ENCODE measurements around the gene NOS1AP.

DNA sequence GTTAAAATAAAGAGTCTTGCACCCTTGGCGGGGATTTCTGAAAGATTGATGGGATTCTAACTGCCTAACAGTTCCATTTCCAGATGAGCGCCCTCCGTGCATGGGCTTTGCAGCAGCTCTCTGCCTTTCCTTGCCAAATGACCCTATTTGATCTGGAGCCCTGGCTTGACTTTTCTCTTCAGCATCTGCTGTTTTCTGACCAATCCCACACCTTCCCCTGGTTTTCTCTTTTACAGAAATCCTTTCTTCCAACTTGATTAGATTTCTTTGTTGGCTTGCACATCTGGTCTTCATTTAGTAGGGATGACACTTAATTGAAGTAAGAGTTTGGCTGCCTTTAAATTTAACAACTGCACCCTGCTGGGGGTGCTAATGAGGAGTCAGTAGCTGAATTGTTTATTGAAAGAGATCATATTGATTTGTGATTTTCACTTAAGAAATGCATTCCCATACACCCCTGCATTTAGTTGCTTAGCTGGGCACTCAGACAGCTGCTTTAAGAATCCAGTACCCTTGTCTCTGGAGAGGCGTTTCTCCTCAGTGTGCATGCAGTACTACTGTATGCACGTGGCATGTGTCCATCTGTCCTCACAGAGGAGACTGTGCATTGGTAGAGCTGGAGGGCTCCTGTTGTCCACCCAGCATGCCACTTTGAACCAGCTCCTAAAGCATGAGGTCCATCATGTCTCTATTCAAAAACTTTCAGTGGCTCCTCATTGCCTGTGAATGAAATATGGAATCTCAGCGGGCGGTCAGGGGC lies 99.7 kb downstream of the NOS1AP start:
- TF ChIP-seq POLR2A (IDR thresholded peaks at IDR 0.05): no peak
- no peak for TF ChIP-seq CTCF (IDR thresholded peaks at IDR 0.05)

Measured in body of pancreas (tissue), 4 donors.